Measurements from ENCODE around the gene MRPL19. TPM values are rescaled to one million over a fixed set of nuclear protein-coding genes. Genes with fewer than 3 reads are reported as not detected.

The MRPL19 gene
- total and polyA plus RNA-seq, 2 of the 13 experiments (the other 11 are each of a cell fraction or from before 2014, with no cell fraction given) = 43.2 to 163 TPM

- Histone ChIP-seq H4K20me1 (ENCODE audit: insufficient read depth, low read length) (no peaks in the 10 kb centered on the region), H3K27ac (ENCODE audit: extremely low read length, insufficient read depth, low read length) (peak overlapping the region; percentile 8), H3K36me3 (replicated peaks in 1 of 2; ENCODE audit: control insufficient read depth in 1 of 2, insufficient read depth in 2 of 2, low read length in 2 of 2) (no peaks in the 10 kb centered on the region), H3K9me3 (ENCODE audit: low read length) (no peaks in the 10 kb centered on the region), H3K79me2 (ENCODE audit: insufficient read depth, low read length) (no peaks in the 10 kb centered on the region), H3K9ac (ENCODE audit: insufficient read depth, low read depth, low read length) (peak overlapping the region; percentile 25; the same call in 1 of the 2 replicates), H3K4me1 (ENCODE audit: insufficient read depth, low read length) (peaks cover 59% of the 10 kb centered on the region), H3K27me3 (ENCODE audit: control insufficient read depth in 1 of 2, insufficient read depth in 2 of 2, low read length in 2 of 2) (no peaks in the 10 kb centered on the region; a peak in 1 of 5 replicates), H2AFZ (ENCODE audit: low read length) (peak overlapping the region; percentile 48), H3K4me2 (ENCODE audit: low read depth, low read length) (peak overlapping the region; percentile 79), H3K4me3 (replicated peaks in 1 of 3; ENCODE audit: insufficient read depth in 1 of 3, low read depth in 2 of 3, low read length in 3 of 3) (peak overlapping the region in 1 of 3 experiments; percentile 28; a peak in 1 of 6 replicates)
- FAIRE-seq (peak; percentile 34), ATAC-seq (peak; percentile 40), DNase-seq (ENCODE audit: low spot score) (peak; percentile 49)
- CTCF ChIA-PET (ENCODE audit: low intra/inter-chr PET ratio, low total read pairs) = interaction anchor here (3.0 to 6.4 kb wide), 2 partner anchors 48 to 142 kb away, joined by 18 to 144 read pairs; partner anchors contain the start of gene EVA1A
- TF ChIP-seq ZNF432 (CRISPR knock-in tag; IDR thresholded peaks at IDR 0.05; ENCODE audit: borderline replicate concordance) = no peak
- TF ChIP-seq ZMYM3 (CRISPR knock-in tag; IDR thresholded peaks at IDR 0.05) = peak; percentile 65; the same call in 1 of the 2 replicates
- TF ChIP-seq KDM1A (CRISPR knock-in tag; IDR thresholded peaks at IDR 0.05) = peak; percentile 19; the same call in 1 of the 2 replicates
- 0 out of 2 replicates have a peak, but pooled peaks have one; percentile 13 for TF ChIP-seq ETV5 (CRISPR knock-in tag; IDR thresholded peaks at IDR 0.05; ENCODE audit: borderline replicate concordance)
- TF ChIP-seq SSRP1 (CRISPR knock-in tag; IDR thresholded peaks at IDR 0.05) = 0 out of 2 replicates have a peak, but pooled peaks have one; percentile 2
- peak; percentile 86; the same call in 1 of the 2 replicates for TF ChIP-seq ZNF768 (CRISPR knock-in tag; IDR thresholded peaks at IDR 0.05)
- 0 out of 2 replicates have a peak, but pooled peaks have one; percentile 26 for TF ChIP-seq CHD4 (IDR thresholded peaks at IDR 0.05; ENCODE audit: borderline replicate concordance, low read length)
- TF ChIP-seq ZHX1 (CRISPR knock-in tag; IDR thresholded peaks at IDR 0.05; ENCODE audit: low read depth) = no peak
- 0 out of 2 replicates have a peak, but pooled peaks have one; percentile 42 for TF ChIP-seq ZNF446 (CRISPR knock-in tag; IDR thresholded peaks at IDR 0.05)
- TF ChIP-seq NR2F6 (IDR thresholded peaks at IDR 0.05) = peak; percentile 22; the same call in 1 of the 2 replicates
- TF ChIP-seq NR2F6 (CRISPR knock-in tag; IDR thresholded peaks at IDR 0.05) = peak; percentile 34; the same call in 1 of the 2 replicates
- no peak for TF ChIP-seq ZNF776 (CRISPR knock-in tag; IDR thresholded peaks at IDR 0.05)
- TF ChIP-seq ATF2 (CRISPR knock-in tag; IDR thresholded peaks at IDR 0.05) = 0 out of 2 replicates have a peak, but pooled peaks have one; percentile 12
- 0 out of 2 replicates have a peak, but pooled peaks have one; percentile 9 for TF ChIP-seq SAP130 (CRISPR knock-in tag; IDR thresholded peaks at IDR 0.05; ENCODE audit: low read depth)
- TF ChIP-seq EHMT2 (IDR thresholded peaks at IDR 0.05; ENCODE audit: borderline replicate concordance, low read depth, low read length) = 0 out of 2 replicates have a peak, but pooled peaks have one; percentile 60
- POLR2A ChIA-PET = interaction anchor here (0.9 to 1.6 kb wide), 9 partner anchors 20 to 142 kb away, joined by 3 to 18 read pairs (median 4); partner anchors contain the start of gene EVA1A
- intact Hi-C loops (cut with micrococcal nuclease; ENCODE audit: unreplicated experiment) (loop anchor here (2.0 kb wide), 1 partner anchor 85 kb away; no protein-coding TSS in a partner anchor), in situ Hi-C loops (cut with HindIII; ENCODE audit: extremely low pct_ligation_motif_present, low pct_unique_long_range_greater_than_20kb) (loop anchor here (5.0 to 25.0 kb wide), 4 partner anchors 36 to 546 kb away; no protein-coding TSS in a partner anchor)
- BruUV-seq (replicated peaks) = no TSS peak
- 79% methylated on average over 7 of the region's 7 CpGs for WGBS (ENCODE audit: low lambda C conversion rate)
Observed at GRCh38 chr2:75607988-75608683, 38.4 kb upstream of the MRPL19 start.

Measured in HepG2 (cell line).